ENCODE data around the gene TTC22.

TTC22 gene

DNA sequence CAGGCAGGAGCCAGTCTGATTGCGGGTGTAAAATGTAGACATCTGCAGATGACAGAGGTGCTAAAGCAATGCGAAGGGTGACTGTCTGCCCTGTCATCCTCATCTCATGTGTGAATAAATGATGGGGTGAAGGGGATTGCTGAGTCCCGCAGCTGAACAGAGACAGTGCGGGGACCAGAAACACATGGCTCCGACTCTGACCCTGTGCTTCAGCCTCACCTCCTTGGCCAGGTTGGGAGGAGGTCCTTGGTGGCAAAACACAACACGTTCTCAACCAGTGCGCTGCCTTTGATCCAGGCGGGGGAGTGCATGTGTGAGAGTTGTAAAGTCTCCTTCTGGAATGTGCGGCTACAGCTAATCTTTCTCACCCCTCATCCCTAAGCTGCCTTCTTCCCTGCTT, 32.0 kb upstream of the TTC22 start:
- no peak for DNase-seq

- DNase-seq = no peak
Measured at GRCh38 chr1:54826226-54826816, 25.2 kb upstream of the TTC22 start.

GRCh38 chr1:54825696-54826095, 24.6 kb upstream of the TTC22 start:
- no peak for DNase-seq

- no peak for DNase-seq
Measured at GRCh38 chr1:54823670-54824069, 22.5 kb upstream of the TTC22 start.

DNA sequence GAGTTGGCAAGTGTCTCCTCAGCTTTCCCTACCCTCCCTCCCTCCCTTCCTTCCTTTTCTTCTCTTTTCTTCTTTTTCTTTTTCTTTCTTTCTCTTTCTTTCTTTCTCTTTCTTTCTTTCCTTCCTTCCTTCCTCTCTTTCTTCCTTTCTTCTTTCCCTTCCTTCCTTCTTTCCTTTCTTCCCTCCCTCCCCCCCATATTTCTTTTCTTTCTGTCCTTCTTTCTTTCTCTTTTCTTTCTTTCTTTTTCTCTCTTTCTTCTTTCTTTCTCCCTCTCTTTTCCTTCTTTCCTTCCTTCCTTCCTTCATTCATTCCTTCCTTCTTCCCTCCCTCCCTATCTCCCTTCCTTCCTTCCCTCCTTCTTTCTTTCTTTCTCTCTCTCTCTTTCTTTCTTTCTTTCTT, 18.6 kb upstream of the TTC22 start:
- no peak for DNase-seq

DNA sequence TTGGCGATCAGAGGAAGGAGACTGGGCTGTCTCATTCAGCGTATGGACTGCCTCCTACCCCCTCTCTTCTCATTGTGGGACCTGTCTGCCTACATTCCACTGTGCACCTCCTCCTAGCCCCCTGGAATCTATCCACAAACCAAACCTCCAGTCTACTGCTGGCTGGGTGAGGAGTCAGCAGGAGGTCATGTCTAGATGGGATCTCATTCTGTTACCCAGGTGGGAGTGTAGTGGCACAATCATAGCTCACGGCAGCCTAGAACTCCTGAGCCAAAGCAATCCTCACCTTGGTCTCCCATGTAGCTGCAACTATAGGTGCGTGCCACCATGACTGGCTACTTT, 18.0 kb upstream of the TTC22 start:
- no peak for DNase-seq

GRCh38 chr1:54818461-54819194, 17.5 kb upstream of the TTC22 start:
- no peak for DNase-seq

DNA sequence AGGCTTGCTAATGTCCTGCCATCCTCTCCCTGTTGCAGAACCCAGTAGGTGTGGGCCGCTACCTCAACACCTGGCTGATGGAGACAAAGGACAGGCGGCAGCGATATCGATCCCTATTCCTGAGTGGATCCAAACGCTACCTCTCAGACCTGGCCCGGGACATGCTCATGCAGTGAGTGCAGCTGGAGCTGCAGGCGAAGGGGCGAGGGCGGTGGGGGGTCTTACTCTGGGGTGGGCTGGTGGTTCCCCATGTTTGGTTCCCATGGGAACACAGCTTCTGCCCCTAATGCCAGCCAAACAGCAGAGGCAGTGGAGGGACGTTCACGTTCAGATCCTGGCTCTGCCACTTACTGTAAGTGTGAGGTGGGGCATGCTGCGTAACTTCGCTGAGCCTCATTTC, 15.8 kb upstream of the TTC22 start:
- DNase-seq = no peak

DNA sequence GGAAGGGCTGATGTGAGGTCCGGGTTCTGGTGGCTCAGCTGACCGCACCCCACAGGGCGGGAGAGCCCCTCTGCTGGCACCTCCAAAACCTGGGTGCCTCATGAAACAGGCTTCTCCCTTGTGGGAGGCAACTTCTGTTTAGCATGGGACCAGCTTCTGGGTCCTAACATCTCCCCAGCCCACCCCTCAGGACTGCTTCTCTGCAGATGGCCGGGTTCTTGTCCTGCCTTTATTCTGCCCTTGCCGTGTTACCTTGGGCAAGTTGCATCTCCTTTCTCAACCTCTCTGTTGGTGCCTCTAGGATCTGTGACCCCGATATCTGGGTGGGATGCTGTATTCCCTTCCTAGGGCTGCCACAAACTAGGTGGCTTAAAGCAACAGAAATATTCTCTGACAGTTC, 15.0 kb upstream of the TTC22 start:
- no peak for DNase-seq

GRCh38 chr1:54815086-54815876, 14.2 kb upstream of the TTC22 start:
- DNase-seq = no peak

DNA sequence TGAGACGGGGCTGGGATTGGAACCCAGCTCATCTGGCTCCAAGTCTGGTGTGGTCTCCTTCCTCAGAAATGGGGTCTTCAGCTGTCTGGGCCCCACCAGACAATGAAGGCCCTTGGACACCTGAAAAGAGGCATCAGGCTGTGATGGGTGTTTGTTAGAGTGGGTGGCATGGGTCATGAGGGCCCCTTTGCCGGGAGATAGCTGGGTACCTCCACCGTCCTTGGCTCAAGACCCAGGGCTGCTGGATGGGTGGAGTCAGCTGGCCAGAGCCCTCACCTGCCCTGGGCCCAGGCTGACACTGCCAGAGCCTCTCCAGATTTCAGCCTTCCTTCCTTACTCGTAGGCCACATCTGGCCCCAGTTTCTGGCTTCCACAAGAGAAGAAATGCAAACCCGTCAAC, 13.4 kb upstream of the TTC22 start:
- no peak for DNase-seq

GRCh38 chr1:54814126-54814498, 13.0 kb upstream of the TTC22 start:
- no peak for DNase-seq

DNA sequence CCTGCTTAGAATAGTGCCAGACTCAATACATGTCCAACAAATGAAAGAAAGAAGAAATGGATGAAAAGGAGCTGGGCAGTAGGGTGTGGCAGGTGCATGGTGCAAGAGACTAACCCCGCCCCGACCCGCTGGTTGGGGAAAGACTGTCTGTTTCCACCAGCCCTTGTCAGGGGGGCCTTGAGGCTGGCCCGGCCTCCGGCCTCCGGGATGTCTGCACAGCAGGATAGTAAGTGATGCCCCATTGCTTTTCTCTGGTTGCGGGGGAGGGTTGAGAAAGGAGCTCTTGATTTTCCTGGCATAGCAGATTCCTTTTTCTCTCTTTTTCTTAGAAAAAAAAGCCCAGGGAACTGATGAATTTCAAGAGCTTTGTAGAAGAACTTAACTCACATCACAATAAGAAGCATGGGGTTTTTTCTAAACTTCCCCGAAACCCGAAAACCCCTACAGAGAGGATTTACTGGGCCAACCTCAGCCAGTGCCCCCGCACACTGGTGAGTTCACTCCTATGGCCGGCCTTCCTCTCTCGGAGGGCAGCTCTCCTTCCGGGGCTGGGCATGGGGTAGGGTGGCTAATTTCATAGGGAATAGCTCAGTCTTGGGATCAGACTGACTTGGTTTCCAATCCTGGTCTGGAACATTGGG, 12.5 kb upstream of the TTC22 start:
- no peak for DNase-seq

- no peak for DNase-seq
Measured at GRCh38 chr1:54812801-54813484, 11.8 kb upstream of the TTC22 start.

DNA sequence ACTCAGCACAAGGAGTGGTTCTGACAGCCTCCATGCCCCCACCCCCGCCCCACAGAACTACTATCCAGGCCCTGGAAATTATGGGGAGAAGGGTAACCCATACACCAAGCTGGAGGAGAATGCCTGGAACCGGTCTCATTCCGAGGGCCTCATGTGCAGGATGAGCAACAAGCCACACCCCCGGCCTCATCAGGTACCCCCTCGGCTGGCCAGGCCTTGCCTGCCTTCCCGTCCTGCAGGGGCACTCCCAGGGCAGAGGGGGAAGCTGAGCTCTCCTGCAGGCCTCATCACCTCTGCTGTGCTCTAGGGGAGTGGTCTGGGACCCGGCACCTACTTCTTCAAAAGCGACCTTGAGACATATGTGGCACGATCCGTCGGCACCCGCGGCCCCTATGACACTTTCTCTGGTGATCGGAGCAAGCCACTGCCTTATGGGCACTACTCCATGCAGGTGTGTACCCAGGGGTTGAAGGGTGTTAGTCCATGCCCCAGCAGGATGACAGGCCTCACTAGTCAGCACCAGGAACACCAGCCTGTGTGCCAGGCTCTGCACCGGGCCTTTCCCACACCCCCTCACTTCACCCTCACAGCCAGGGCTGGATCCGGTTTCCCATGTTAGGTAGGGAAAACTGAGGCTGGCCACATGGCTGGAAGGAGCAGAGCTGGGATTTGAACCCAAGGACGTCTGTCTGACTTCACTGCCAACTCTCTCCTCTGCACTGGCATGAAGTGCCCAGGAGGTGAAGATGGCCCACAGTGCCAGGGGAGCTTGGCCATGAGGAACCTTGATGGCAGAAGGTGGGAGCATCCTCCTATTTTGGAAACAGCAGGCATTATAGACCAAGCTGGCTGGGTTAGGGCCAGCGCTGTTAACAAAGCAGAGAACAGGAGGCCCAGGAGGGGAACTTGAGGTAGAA, 10.9 kb upstream of the TTC22 start:
- no peak for DNase-seq

DNA sequence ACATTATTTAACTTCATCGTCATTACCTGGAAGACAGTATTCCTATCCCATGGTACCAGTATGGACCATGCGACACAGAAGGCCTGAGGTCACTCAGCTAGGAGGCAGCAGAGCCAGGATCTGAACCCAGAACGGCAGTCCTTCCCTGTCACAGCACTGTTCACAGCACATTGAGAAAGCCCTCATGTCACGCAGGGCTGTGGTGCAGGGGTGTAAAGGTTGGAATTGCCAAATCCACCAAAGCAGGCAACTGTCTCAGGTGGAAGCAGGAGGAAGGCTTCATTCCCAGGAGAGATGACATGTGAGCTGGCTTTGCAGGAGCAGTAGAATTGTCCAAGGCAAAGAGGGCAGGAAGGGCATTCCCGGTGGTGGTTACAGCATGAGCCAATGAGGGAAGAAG, 9.9 kb upstream of the TTC22 start:
- DNase-seq = no peak

DNA sequence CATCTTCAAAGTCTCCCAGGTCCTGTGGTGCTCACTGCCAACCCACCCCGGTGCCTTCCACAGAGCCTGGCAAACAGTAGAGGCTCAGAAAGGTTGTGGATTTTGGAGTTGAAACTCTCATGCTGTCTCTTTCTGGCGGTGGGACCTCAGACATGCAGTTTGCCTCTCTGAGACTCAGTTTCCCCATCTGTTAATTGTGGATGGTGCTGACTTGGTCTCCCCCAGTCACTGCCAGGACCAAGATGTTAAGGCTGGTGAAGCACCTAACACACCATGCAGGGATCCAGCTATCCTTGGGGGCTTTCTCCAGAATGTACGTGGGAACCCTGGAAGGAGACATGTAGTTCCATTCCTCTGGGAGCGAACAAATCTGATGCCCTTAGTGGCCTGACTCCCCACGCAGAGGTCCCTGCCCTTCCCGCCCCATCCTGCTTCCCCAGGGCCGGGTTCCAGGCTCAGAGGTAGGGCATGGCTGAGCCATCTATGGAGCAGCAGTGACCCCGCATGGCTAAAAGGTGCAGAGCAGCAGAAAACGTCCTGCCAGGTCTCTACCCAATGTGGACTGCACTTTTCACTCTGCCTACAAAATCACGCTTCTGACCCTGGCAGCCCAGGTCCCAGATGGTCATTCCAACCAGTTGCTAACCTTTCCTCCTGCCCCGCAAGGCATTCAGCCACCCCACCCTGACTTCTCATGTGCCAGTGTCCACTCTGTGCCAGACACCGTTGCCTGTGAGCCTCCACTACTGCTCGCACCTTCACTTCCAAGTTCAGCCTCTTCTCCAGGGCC, 9.2 kb upstream of the TTC22 start:
- peak; percentile 70 for DNase-seq

DNA sequence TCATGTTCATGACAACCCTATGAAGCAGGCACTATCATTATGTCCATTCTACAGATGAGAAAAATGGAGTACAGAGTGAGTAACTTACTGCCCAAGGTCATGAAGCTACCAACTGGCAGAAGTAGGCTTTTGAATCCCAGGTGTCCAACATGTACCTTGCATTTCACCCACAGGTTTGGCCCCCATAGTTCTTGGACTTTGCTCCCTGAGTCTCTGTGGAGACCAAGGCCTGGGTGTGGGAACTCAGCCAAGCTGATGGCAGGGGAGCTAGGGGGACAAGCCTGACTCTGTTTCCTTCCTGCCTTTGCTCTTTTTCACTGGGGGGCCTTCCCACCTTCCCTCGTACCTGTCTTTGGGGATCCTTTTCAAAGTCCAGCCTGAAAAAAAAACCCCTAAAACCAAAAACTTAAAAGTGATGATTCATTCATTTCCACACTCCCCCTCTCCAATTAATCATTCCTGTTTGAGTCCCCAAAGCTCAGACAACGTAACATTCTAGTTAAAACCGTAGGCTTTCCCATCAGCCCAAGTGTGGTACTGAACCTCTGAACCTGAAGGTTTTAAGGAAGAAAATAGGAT, 8.5 kb upstream of the TTC22 start:
- DNase-seq = no peak

DNA sequence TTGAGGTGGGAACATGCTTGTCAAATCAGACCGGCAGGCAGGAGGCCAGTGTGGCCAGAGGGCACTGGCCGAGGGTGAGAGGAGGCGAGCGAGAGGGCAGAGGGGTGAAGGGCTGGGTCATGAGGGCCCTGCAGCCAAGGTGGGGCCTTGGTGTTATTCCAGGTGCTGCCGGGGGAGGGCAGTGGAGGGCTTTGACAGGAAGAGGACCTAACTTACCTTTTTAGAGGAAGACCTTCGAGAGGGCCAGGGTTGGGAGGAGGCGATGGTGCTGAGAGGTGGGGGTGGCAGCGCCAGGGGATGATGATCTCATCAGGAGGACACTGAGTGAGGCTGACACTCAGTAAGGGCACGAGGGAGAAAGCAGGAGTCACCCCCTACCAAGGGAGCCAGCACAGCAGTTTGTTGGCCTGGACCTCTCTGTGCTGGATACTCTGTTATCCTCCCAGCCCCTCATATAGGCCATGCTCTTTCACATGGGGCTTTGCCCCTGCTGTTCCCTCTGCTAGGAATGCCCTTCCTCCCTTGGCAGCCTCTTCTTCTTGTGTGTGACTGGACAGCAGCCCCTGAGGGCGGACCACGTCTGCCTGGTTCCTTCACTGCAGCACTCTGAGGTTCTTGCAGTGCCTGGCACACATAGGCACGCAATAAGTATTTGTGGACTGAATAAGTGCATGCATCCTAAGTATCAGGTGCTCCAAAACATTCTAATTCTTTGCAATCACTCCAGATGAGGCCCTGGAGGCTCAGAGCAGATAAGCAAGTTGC, 7.5 kb upstream of the TTC22 start:
- no peak for DNase-seq

DNA sequence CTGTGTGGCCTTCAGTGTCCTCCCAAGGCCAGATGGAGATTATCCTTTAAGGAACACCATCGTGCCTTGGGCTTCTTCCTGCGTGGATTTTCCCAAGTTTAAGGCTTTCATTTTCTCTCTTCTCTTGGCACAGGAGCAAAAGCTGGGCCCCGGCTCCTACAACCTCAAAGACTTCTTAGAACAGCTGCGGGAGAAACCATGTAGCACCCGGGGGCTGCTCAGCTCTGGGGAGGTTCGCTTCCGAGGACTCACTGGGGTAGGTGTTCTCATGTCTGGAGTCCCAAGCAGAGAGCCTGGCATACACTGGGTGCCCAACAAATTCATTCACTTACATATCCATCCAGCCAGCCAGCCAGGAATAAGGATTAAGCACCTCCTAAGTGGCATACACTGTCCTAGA, 6.6 kb upstream of the TTC22 start:
- DNase-seq = no peak
